ENCODE data around the gene SART3.

The SART3 gene

GRCh38 chr12:108560752-108561719, at the start of gene SART3:
TSS of gene SART3 (minus strand) at chr12:108561173. CDS start at chr12:108561154, 19 bp downstream.
- no peak for TF ChIP-seq CTCF (IDR thresholded peaks at IDR 0.05; ENCODE audit: insufficient read depth, low read depth, low read length, missing control alignments)
- peak within 1 kb of the TSS; percentile 92 for H3K4me3 ChIP-seq (ENCODE audit: low read depth, low read length)
- DNase-seq (ENCODE audit: low read depth), result peak; percentile 93

- no peak overlapping the region for H3K4me3 ChIP-seq (ENCODE audit: low read depth, low read length)
- TF ChIP-seq CTCF (IDR thresholded peaks at IDR 0.05; ENCODE audit: insufficient read depth, low read depth, low read length, missing control alignments), result no peak
- DNase-seq (ENCODE audit: low read depth), result no peak
Observed at GRCh38 chr12:108610336-108610815, 49.4 kb upstream of the SART3 start.

GRCh38 chr12:108609537-108610335, 48.8 kb upstream of the SART3 start:
- H3K4me3 ChIP-seq (ENCODE audit: low read depth, low read length), result no peak overlapping the region
- TF ChIP-seq CTCF (IDR thresholded peaks at IDR 0.05; ENCODE audit: insufficient read depth, low read depth, low read length, missing control alignments), result no peak
- DNase-seq (ENCODE audit: low read depth), result peak; percentile 76

- no peak for TF ChIP-seq CTCF (IDR thresholded peaks at IDR 0.05; ENCODE audit: insufficient read depth, low read depth, low read length, missing control alignments)
- H3K4me3 ChIP-seq (ENCODE audit: low read depth, low read length), result no peak overlapping the region
- DNase-seq (ENCODE audit: low read depth), result no peak
Observed at GRCh38 chr12:108608616-108609015, 47.6 kb upstream of the SART3 start.

GRCh38 chr12:108607981-108608600, 47.1 kb upstream of the SART3 start:
- no peak for DNase-seq (ENCODE audit: low read depth)
- TF ChIP-seq CTCF (IDR thresholded peaks at IDR 0.05; ENCODE audit: insufficient read depth, low read depth, low read length, missing control alignments), result no peak
- H3K4me3 ChIP-seq (ENCODE audit: low read depth, low read length), result no peak overlapping the region

- H3K4me3 ChIP-seq (ENCODE audit: low read depth, low read length), result no peak overlapping the region
- no peak for TF ChIP-seq CTCF (IDR thresholded peaks at IDR 0.05; ENCODE audit: insufficient read depth, low read depth, low read length, missing control alignments)
- DNase-seq (ENCODE audit: low read depth), result no peak
Observed at GRCh38 chr12:108606492-108606891, 45.5 kb upstream of the SART3 start.
